NB4 (cell line): ENCODE measurements around the gene MDN1.

Experiments used
- CTCF ChIP-seq: IDR thresholded peaks from one replicate; pipeline ENCODE4 v1.5.1; 2012; ENCODE audit warnings: low read depth, low read length
- POLR2A ChIP-seq: IDR thresholded peaks from 2 replicates; pipeline ENCODE4 v1.6.1; 2011; ENCODE audit warnings: mild to moderate bottlenecking; ENCODE audit not compliant: insufficient read length; ENCODE audit errors: extremely low read depth

- TF ChIP-seq CTCF (no peak), POLR2A (no peak)
Observed at GRCh38 chr6:89799756-89800155, 19.8 kb downstream of the MDN1 start.
